Measurements from ENCODE around the gene ALLC.

DNA sequence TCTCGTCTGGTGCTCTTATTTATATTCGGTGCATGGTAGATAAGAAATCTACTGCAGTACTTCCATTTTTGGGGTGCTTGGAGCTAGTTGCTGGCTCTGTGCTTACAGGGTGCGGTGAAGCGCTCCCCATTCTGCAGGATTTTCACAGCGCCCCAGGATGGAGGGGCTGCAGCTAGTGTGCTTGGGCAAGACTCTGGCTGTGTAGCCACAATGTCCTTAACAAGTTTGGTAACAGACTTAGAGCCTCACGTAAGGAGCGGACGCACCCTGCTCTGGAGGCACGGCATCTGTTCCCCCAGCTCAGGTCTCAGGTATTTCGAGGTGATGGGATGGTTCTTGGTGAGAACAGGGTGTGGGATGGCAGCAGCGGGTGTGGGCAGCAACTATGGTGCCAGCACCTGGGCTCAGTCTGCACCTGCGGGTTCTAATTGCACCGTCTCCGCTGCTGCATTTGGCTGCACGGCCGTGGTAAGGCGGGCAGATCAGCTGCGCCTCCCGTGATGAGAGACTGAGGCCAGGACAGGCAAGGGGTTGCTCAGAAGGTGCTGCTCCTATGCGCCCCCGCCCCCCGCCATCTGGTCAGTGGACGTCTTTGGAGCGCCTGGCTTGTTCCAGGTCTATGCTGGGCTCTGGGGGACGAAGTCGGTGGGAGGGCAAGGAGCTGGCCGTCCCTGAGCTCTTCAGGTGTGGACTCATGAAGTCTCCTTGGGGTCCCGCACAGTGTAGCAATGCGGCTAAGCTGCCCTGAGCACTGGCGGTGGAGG, 20.1 kb upstream of the ALLC start:
- TF ChIP-seq POLR2A (IDR thresholded peaks at IDR 0.05) (no peak), CTCF (IDR thresholded peaks at IDR 0.05 in 4 of 5, conservative IDR thresholded peaks at IDR 0.05 in 1 of 5) (no peak)

Data from gastrocnemius medialis (tissue), 4 donors.